GM12892 (cell line): ENCODE results near the gene ADGRB3.

ENCODE experiments used
- POLR2A ChIP-seq: IDR thresholded peaks from 2 replicates; pipeline ENCODE4 v1.6.1; 2011; ENCODE audit warnings: low read depth, low read length, control low read depth
- POLR2AphosphoS5 ChIP-seq: IDR thresholded peaks from 2 replicates; pipeline ENCODE4 v1.6.1; 2011; ENCODE audit warnings: low read depth, low read length, control low read depth
- TAF1 ChIP-seq: IDR thresholded peaks from 2 replicates; pipeline ENCODE4 v1.6.1; 2011; ENCODE audit warnings: low read depth, mild to moderate bottlenecking, control low read depth, low read length, borderline replicate concordance

DNA sequence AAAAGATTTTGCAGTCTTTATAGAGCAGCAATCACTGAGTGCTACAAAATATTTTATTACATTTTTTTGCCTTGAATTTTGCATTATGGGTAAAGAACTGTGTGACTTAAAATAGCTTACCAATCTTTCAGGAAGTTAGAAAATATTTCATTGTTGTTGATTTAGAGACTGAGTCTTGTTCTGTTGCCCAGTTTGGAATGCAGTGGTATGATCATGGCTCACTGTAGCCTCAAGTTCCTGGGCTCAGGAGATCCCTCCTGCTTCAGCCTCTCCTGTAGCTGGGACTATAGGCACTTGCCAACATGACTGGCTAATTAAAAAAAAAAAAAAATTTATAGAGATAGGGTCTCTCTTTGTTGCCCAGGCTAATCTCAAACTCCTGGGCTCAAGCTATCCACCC lies 100.8 kb downstream of the ADGRB3 start:
- TF ChIP-seq POLR2A, result no peak
- TF ChIP-seq POLR2AphosphoS5, result no peak
- TF ChIP-seq TAF1, result no peak
